GM12874 (cell line): ENCODE results near the gene ARF4.

Experiments
- TF ChIP-seq, protein P1 (sequence below): IDR thresholded peaks from 2 replicates; pipeline ENCODE4 v1.5.1; 2011; ENCODE audit warnings: low read depth, mild to moderate bottlenecking, control low read depth, low read length, moderate library complexity; ENCODE audit not compliant: insufficient read depth

The ARF4 gene

DNA sequence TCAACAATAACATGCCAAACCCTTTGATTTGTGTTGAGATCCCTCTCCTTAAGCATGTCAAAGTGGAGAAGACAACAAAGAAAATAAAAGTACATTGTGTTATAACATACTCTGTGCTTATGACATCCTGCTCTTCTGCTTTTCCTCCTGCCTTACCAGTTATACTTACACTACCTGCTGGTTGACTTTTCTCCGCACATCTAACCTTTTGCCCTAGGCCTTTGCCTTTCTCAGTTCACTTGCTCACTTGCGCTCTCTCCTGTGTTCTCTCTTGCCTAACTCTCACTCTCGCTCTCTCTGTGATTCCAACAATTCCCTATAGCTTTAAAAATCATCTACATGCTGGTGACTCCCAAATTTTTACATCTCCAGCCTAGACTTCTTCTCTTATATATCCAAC is 58.7 kb downstream of the ARF4 start:
- TF ChIP-seq, protein P1, sequence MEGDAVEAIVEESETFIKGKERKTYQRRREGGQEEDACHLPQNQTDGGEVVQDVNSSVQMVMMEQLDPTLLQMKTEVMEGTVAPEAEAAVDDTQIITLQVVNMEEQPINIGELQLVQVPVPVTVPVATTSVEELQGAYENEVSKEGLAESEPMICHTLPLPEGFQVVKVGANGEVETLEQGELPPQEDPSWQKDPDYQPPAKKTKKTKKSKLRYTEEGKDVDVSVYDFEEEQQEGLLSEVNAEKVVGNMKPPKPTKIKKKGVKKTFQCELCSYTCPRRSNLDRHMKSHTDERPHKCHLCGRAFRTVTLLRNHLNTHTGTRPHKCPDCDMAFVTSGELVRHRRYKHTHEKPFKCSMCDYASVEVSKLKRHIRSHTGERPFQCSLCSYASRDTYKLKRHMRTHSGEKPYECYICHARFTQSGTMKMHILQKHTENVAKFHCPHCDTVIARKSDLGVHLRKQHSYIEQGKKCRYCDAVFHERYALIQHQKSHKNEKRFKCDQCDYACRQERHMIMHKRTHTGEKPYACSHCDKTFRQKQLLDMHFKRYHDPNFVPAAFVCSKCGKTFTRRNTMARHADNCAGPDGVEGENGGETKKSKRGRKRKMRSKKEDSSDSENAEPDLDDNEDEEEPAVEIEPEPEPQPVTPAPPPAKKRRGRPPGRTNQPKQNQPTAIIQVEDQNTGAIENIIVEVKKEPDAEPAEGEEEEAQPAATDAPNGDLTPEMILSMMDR = no peak

DNA sequence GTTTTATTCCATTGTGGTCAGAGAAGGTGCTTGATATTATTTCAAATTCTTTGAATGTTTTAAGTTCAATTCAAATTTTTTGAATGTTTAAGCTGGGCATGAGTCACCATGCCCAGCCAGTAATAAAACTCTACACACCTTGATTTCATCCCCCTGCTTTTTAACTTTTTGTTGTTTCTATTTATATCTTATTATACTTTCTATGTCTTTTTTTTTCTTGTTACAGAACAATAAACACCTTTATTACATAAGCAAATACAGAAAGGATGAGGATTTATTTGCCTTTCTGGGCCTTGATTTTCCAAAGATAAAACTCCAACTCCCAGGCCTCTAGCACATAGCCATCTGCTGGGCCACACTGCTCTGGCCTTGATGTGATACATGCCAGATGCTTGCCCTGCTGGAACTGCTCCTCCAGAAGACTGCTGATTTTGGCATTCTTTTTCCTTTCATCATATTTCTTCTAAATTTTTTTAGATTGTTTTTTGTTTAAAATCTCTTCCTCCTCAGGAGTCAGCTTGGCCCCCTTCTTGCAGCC is 67.0 kb downstream of the ARF4 start:
- TF ChIP-seq, protein P1 = no peak
